Activated naive CD8-positive, alpha-beta T cell (primary cell): ENCODE results near the gene HHIPL1.

ENCODE experiments used
- H3K27ac Mint-ChIP-seq: one replicate; pipeline ENCODE4 v1.8.0; 2021; ENCODE audit warnings: mixed read lengths
- H3K27me3 Mint-ChIP-seq: one replicate; pipeline ENCODE4 v1.8.0; 2021; ENCODE audit warnings: mixed read lengths
- H3K36me3 Mint-ChIP-seq: one replicate; pipeline ENCODE4 v1.8.0; 2021; ENCODE audit warnings: mixed read lengths
- H3K4me1 Mint-ChIP-seq: one replicate; pipeline ENCODE4 v1.8.0; 2021; ENCODE audit warnings: low read depth, mixed read lengths
- H3K4me3 Mint-ChIP-seq: one replicate; pipeline ENCODE4 v1.8.0; 2021; ENCODE audit warnings: mild to moderate bottlenecking, mixed read lengths
- H3K9me3 Mint-ChIP-seq: one replicate; pipeline ENCODE4 v1.8.0; 2021; ENCODE audit warnings: low read depth, mixed read lengths

Gene HHIPL1

GRCh38 chr14:99624024-99624423 lies 20.9 kb upstream of the HHIPL1 start:
- Mint-ChIP-seq H3K27me3 (peaks cover 23% of the 10 kb centered on the region), H3K36me3 (no peaks in the 10 kb centered on the region), H3K4me3 (no peak overlapping the region), H3K9me3 (no peaks in the 10 kb centered on the region), H3K4me1 (peaks cover 5% of the 10 kb centered on the region), H3K27ac (no peak overlapping the region)

DNA sequence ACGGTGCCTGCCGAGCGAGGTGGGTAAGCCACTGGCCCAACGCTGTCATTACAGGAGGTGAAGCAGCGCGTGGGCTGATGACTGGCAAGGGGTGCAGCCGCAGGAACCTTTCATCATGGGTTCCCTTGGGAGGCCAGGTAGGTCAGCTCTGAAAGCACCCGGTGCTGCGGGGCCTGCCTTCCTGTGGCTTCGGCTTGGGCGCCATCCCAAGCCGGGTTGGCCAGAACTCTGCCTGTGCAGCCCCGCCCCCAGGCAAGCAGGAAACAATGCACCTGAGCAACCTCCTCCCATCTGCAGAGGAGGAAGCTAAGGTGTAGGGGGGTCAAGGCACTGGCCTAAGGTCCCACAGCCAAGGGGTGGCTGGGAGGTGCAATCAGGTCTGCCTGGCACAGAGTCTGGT lies 20.0 kb upstream of the HHIPL1 start:
- H3K27ac Mint-ChIP-seq: no peak overlapping the region
- H3K9me3 Mint-ChIP-seq: no peaks in the 10 kb centered on the region
- peaks cover 5% of the 10 kb centered on the region for H3K4me1 Mint-ChIP-seq
- no peaks in the 10 kb centered on the region for H3K36me3 Mint-ChIP-seq
- peaks cover 23% of the 10 kb centered on the region for H3K27me3 Mint-ChIP-seq
- H3K4me3 Mint-ChIP-seq: no peak overlapping the region

- H3K36me3 Mint-ChIP-seq: no peaks in the 10 kb centered on the region
- H3K27ac Mint-ChIP-seq: no peak overlapping the region
- H3K9me3 Mint-ChIP-seq: no peaks in the 10 kb centered on the region
- H3K27me3 Mint-ChIP-seq: peaks cover 25% of the 10 kb centered on the region
- H3K4me3 Mint-ChIP-seq: no peak overlapping the region
- H3K4me1 Mint-ChIP-seq: peaks cover 5% of the 10 kb centered on the region
Measured at GRCh38 chr14:99625476-99625875, 19.5 kb upstream of the HHIPL1 start.

DNA sequence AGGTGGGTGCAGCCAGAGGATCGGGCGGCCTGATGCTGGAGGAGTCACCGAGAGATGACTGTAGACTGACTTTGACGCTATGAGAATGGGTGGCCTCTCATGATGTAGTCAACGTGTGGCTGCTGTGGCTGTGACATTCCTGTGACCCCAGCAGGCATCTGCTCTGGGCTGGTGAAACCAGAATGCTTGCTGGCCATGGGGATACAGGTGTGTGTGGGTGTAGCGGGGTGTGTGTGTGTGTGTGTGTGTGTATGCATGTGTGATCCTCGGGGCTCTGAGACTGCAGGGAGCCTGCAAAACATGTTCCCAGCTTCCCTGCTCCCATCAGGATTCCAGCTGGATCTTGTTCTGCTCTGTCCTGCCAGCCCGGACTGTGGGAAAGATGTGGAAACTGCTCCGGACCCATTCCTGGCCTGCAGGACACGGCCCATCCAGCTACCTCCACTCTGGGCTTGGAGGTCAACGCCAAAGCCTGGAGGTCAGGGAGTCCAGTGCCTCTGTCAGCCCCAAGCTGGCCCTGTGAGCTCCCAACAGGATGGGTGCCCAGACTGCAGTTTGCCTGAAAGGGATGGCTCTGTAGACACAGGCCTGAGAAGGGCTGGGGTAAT lies 18.8 kb upstream of the HHIPL1 start:
- no peak overlapping the region for H3K27ac Mint-ChIP-seq
- no peaks in the 10 kb centered on the region for H3K9me3 Mint-ChIP-seq
- peaks cover 5% of the 10 kb centered on the region for H3K4me1 Mint-ChIP-seq
- no peak overlapping the region for H3K4me3 Mint-ChIP-seq
- H3K27me3 Mint-ChIP-seq: peaks cover 25% of the 10 kb centered on the region
- H3K36me3 Mint-ChIP-seq: no peaks in the 10 kb centered on the region

DNA sequence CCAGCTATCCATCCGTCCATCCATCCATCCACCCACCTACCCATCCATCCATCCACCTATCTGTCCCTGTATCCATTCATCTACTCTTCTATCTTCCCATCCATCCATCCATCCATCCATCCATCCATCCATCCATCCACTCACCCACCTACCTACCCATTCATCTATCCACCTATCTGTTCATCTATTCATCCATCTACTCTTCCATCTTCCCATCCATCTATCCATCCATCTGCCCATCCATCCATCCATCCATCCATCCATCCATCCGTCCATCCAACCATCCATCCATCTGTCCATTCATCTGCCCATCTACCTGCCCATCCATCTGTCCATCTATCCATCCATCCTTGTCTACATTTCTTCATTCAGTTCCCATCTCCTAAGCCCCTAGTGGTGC lies 17.8 kb upstream of the HHIPL1 start:
- peaks cover 23% of the 10 kb centered on the region for H3K27me3 Mint-ChIP-seq
- no peak overlapping the region for H3K4me3 Mint-ChIP-seq
- no peaks in the 10 kb centered on the region for H3K9me3 Mint-ChIP-seq
- peaks cover 5% of the 10 kb centered on the region for H3K4me1 Mint-ChIP-seq
- H3K27ac Mint-ChIP-seq: no peak overlapping the region
- no peaks in the 10 kb centered on the region for H3K36me3 Mint-ChIP-seq

- Mint-ChIP-seq H3K36me3 (no peaks in the 10 kb centered on the region), H3K27ac (no peak overlapping the region), H3K9me3 (no peaks in the 10 kb centered on the region)
Measured at GRCh38 chr14:99627510-99628381, 17.2 kb upstream of the HHIPL1 start.

DNA sequence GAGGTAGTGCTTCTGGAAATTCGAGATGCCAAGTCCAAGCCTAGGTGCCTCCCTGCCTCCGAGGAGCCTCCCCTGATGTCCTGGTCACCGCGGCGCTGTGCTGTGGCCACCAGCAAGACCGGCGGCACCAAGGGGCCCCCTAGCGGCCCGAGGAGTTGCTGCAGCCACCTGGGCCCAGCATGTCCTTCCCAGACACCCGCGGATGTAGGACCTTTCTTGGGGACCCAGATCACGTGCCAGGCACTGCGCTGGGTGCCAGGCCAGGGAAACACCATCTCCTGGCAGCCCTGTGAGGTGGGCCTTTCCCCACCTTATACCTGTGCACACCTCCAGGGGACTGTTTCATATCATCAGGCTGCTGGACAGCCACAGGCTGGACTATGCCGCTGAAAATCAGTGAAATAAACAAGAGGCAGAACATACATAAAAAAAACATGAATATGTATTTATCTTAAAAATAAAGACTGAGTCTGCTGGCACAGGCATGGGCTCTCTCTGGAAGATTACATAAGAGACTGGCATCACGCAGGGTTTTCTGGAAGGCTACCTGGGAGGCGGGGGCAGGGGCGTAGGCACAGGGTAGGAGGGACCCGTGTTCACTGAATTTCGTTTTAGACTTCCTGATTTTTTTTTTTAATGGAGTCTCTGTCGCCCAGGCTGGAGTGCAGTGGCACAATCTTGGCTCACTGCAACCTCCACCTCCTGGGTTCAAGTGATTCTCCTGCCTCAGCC lies 15.9 kb upstream of the HHIPL1 start:
- Mint-ChIP-seq H3K4me3 (no peak overlapping the region), H3K4me1 (peaks cover 5% of the 10 kb centered on the region), H3K36me3 (no peaks in the 10 kb centered on the region), H3K27ac (no peak overlapping the region), H3K9me3 (no peaks in the 10 kb centered on the region), H3K27me3 (peaks cover 16% of the 10 kb centered on the region)

More at GRCh38 chr14:99627510-99628381, 17.2 kb upstream of the HHIPL1 start:
- H3K4me1 Mint-ChIP-seq: peaks cover 5% of the 10 kb centered on the region
- no peak overlapping the region for H3K4me3 Mint-ChIP-seq
- H3K27me3 Mint-ChIP-seq: peaks cover 20% of the 10 kb centered on the region

GRCh38 chr14:99630202-99630601 lies 14.7 kb upstream of the HHIPL1 start:
- Mint-ChIP-seq H3K9me3 (no peaks in the 10 kb centered on the region), H3K27ac (no peak overlapping the region), H3K4me1 (peaks cover 5% of the 10 kb centered on the region), H3K27me3 (peaks cover 13% of the 10 kb centered on the region), H3K4me3 (no peak overlapping the region), H3K36me3 (no peaks in the 10 kb centered on the region)

GRCh38 chr14:99632410-99633035 lies 12.4 kb upstream of the HHIPL1 start:
- no peaks in the 10 kb centered on the region for H3K9me3 Mint-ChIP-seq
- no peak overlapping the region for H3K4me3 Mint-ChIP-seq
- H3K36me3 Mint-ChIP-seq: no peaks in the 10 kb centered on the region
- H3K27me3 Mint-ChIP-seq: peaks cover 4% of the 10 kb centered on the region
- no peak overlapping the region for H3K27ac Mint-ChIP-seq
- H3K4me1 Mint-ChIP-seq: peaks cover 5% of the 10 kb centered on the region

DNA sequence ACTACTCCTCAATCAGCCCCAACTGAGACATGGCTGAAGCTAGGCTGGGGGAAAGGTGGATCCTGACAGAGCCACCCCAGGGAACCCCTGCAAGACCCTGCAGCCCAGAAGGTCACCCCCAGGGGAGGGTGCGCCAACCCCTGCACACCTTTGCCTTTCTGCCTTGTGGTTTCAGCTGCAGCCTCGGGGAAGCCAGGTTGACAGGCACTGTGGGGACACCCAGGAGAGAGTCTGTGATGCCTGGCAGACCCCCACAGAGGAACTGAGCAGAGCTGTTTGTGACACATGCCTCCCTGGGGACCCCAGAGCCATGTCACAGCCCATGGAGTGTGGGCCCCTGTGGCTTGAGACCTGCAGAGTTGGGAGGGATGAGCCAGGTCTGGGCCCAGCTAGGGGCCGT lies 11.8 kb upstream of the HHIPL1 start:
- no peak overlapping the region for H3K27ac Mint-ChIP-seq

DNA sequence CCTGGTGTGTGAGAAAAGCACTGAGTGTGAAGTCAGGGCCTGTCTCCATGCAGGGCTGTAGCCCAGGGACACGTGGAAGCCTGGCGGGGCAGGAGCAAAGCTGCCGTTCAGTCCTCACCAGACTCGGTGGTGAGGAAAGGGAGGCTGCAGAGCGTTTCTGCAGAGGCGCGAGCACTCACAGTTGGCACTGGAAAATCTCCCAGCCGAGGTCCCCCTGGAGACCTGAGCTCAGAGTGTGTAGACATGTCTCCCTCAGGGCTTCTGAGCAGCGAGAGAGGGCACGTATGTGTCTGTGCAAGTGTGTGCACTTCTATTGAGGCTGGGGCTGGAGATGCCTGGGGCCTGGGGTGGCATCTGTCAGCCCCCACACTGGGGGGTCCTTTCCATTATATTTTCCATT lies 11.0 kb upstream of the HHIPL1 start:
- no peaks in the 10 kb centered on the region for H3K9me3 Mint-ChIP-seq
- H3K4me1 Mint-ChIP-seq: peaks cover 2% of the 10 kb centered on the region
- H3K36me3 Mint-ChIP-seq: no peaks in the 10 kb centered on the region
- no peak overlapping the region for H3K4me3 Mint-ChIP-seq
- no peak overlapping the region for H3K27ac Mint-ChIP-seq
- H3K27me3 Mint-ChIP-seq: peaks cover 4% of the 10 kb centered on the region

More for the DNA sequence above, 11.8 kb upstream of the HHIPL1 start:
- Mint-ChIP-seq H3K4me3 (no peak overlapping the region), H3K36me3 (no peaks in the 10 kb centered on the region), H3K9me3 (no peaks in the 10 kb centered on the region), H3K27me3 (peaks cover 4% of the 10 kb centered on the region), H3K4me1 (peaks cover 3% of the 10 kb centered on the region)

DNA sequence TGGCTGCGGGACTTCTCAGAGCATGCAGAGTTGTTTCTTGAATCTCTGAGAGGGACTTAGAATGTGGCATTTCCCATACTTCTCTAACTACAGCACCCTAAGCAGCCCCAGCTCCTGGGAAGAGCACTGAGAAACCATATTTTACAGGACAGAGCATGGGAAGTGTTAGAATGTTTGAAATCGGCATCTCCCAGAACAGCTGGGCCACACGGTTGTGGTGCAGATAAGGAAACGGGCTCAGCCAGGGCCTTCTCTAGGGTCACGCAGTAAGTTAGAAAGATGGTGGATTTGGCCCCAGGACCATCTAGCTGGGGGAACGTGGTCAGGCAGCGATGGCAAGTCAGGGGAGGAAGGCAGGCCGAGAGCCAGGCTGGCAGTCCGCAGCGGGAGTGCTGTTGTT lies 10.5 kb upstream of the HHIPL1 start:
- Mint-ChIP-seq H3K36me3 (no peaks in the 10 kb centered on the region), H3K4me1 (no peaks in the 10 kb centered on the region), H3K27ac (no peak overlapping the region), H3K9me3 (no peaks in the 10 kb centered on the region), H3K27me3 (peaks cover 2% of the 10 kb centered on the region), H3K4me3 (no peak overlapping the region)

DNA sequence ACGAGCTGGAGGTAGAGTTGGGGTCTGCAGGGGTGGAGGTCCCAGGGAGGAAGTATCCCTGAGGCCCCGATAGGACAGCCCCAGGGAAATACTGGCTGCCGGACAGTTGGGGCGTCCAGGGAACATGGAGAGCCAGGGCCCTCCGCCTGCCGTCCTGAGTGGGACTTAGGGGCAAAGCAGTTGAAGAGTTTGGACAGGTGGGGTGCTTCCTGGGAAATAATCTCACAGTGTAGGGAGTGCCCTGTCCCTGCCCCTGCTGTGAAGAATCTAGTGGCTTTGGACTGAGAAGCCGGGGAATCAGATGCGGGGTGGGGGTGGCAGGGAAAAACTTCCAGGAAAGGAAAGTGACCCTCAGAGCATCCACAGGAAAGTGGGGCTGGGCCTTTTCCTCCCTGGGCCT lies 9.8 kb upstream of the HHIPL1 start:
- Mint-ChIP-seq H3K4me1 (no peaks in the 10 kb centered on the region), H3K36me3 (no peaks in the 10 kb centered on the region), H3K4me3 (no peak overlapping the region), H3K9me3 (no peaks in the 10 kb centered on the region), H3K27me3 (peaks cover 2% of the 10 kb centered on the region), H3K27ac (no peak overlapping the region)

- Mint-ChIP-seq H3K36me3 (no peaks in the 10 kb centered on the region), H3K9me3 (no peaks in the 10 kb centered on the region), H3K27me3 (no peaks in the 10 kb centered on the region), H3K4me1 (no peaks in the 10 kb centered on the region), H3K4me3 (no peak overlapping the region), H3K27ac (no peak overlapping the region)
Measured at GRCh38 chr14:99636487-99636886, 8.4 kb upstream of the HHIPL1 start.

DNA sequence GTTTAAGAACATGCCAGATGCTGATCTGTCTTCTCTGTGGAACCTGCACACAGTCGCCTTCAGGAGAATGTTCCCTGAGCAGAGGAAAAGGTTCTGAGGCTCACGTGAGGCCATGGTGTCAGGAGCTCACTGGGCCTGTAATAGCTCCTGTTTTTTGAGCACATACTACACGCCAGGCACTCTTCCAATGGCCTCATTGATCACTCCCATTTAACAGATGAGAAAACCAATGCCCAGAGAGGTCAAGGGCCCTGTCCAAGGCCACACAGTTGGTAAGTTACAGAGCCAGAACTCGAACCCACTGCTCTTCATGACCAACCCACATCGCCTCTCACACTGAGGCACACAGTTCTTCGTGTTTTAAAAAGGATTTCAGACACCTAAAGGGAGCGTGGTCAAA lies 7.3 kb upstream of the HHIPL1 start:
- Mint-ChIP-seq H3K4me1 (no peaks in the 10 kb centered on the region), H3K27ac (no peak overlapping the region), H3K36me3 (no peaks in the 10 kb centered on the region), H3K4me3 (no peak overlapping the region), H3K9me3 (no peaks in the 10 kb centered on the region), H3K27me3 (no peaks in the 10 kb centered on the region)
